LNCAP (cell line): ENCODE results near the gene SFN.

Experiments
- CTCF ChIP-seq: fragments of 450-650 bp; IDR thresholded peaks from 2 replicates; pipeline ENCODE4 v1.5.1; 2017; ENCODE audit warnings: mild to moderate bottlenecking

SFN gene

GRCh38 chr1:26833432-26834405 lies 29.2 kb upstream of the SFN start:
- TF ChIP-seq CTCF = no peak

GRCh38 chr1:26838474-26839338 lies 24.2 kb upstream of the SFN start:
- no peak for TF ChIP-seq CTCF

GRCh38 chr1:26839339-26839722 lies 23.6 kb upstream of the SFN start:
- no peak for TF ChIP-seq CTCF

GRCh38 chr1:26839779-26840178 lies 23.2 kb upstream of the SFN start:
- TF ChIP-seq CTCF = no peak

GRCh38 chr1:26844424-26845196 lies 18.3 kb upstream of the SFN start:
- no peak for TF ChIP-seq CTCF

- TF ChIP-seq CTCF = no peak
Observed at GRCh38 chr1:26848499-26848898, 14.4 kb upstream of the SFN start.
